IPS-NIHi11 (cell line): ENCODE data around the gene ZBTB48.
"Not testable (repeated sequence)": the region's sequence is repeated elsewhere in the genome, so short reads cannot be mapped to it uniquely, and the experiment has no call there.

Experiments
- DNase-seq: peaks from one replicate; pipeline ENCODE4 v3.0.0; 2012; ENCODE audit warnings: mixed read lengths, low spot score

Gene ZBTB48

DNA sequence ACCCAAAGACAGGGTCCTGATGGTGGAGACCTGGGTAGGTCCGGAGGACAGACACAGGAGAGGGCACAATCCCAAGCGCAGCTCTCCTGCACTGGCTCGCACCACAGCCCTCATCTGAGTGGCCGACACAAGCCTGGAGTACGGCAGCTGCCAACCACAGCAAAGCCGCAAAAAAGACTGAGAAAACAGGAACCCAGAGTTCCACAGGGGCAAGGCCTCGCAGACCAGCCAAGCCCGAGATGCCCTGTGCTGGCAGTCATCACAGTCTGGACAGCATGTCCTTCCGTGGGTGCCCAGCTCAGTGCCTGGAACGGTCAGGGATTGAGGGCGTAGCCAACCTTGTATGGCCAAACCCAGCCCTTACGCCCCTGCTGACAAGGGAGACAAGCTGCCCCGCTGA, 11.4 kb downstream of the ZBTB48 start:
- DNase-seq = no peak

DNA sequence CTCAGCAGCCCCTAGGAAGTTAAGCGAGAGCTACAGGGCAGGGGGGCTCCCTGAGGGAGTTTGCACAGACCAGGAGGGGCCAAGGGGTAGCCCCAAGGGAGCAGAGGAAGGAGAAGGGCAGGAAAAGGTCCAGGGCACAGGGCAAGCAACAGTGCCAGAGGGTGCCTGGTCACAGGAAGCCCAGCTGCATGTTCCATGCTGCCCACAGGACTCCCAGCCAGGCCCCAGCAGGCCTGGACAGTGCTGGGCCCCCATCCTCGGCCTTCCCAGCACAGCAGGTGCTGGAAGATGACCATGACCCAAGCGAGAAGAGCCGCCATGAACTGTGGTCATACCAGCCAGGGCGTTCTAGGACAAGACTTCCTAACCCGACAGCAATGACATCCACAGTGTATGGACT, 11.8 kb downstream of the ZBTB48 start:
- DNase-seq = no peak

DNA sequence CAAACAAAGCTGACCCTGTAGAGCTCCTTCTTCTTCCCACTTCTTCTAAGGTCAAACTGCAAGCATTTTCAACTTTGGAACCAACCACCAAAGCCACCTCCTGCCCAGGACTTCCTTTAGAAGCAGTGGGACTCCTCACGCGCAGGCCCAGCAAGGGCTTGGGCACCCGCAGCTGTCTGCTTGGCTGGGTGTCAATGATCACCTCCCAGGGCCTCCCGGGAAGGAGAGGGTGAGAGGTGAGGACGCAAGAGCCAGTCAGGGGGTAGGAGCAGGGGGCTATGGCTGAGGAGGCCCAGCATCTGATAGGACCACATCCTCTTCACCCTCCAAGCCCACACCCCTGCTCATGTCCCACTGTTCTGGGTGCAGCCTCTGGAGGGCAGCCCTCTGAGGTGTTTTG, 12.6 kb downstream of the ZBTB48 start:
- DNase-seq = no peak

DNA sequence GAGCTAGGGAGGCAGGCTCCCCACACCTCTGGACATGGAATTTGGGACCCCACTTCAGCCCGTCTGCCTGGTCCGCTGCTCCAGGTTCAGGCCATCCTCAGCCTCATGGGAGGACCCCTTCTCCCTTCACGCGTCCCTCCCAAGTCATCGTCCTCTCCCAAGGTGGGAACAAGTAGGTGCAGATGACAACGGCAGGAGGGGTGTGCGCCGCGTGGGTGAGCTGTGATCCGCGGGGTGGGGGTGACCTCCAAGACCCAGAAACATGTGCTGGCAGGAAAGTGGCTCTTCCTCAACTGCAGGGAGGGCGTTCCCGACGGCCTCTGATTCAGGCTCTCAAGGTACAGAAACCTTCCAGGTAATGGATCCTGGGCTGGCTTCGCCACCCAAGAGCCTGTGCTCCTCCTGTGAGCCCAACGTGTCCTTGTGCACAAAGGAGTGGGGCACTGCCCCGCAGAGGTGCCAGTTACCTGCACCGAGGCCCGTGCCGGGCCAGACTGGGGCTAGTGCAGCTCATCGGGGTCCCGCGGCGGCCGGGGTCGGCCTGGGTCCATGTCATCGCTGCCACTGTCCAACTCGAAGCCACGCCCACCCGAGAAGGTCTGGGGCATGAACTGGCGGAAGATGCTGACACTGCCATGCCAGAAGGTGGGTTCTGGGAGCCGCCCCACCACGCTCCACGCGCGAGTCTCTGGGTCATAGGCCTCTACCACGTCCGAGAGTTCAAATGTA, 13.2 kb downstream of the ZBTB48 start:
- no peak for DNase-seq

DNA sequence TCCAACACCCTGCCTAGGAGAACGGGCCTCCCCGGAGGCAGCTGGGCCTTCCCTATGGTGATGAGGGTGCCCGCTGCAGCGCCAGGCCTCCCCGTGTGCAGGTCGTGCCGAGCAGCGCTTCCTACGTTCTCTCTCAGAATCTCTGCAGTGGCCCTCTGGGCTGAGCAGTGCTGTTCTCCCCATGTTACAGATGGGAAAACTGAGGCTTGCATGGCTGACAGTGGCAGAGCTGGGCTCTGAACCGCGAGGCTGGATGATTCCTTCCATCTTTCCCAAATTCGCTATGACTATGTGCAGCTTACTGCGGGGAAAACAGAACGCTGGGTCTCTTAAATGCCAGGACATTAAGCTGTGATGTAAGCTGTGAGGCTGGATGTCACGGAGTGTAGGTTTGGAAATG, 14.0 kb downstream of the ZBTB48 start:
- DNase-seq = no peak

DNA sequence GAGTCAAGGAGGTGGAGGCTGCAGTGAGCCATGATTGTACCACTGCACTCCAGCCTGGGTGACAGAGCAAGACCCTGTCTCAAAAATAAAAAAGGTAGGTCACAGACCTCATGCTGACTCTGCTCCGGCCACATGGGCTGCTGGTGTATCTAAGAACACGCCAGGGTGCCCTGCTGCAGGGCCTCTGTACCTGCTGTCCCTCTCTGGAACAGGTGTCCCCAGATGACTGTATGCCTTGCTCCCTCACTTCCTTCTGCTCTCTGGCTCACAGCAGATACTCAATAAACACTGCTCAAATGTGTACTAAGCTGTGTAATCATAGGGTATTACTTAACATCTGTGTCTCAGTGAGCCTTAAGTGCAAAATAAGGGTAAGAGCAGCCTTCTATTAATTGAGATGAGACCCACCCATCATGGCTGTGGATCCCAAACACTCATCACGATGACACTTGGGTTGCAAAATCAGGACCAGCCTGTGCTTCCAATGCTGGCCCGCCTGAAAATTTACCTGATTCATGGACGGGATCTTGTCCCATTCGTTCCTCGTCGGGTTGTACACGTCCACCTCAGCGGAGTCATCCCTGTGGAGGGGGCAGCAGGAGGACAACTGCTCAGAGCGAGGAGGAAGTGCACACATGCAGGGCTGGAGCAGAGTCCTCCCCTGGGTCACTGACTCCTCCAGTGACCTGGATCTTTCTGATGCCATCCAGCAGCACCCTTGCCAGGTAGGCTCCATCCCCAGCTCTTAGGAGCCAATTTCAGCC, 15.4 kb downstream of the ZBTB48 start:
- no peak for DNase-seq

DNA sequence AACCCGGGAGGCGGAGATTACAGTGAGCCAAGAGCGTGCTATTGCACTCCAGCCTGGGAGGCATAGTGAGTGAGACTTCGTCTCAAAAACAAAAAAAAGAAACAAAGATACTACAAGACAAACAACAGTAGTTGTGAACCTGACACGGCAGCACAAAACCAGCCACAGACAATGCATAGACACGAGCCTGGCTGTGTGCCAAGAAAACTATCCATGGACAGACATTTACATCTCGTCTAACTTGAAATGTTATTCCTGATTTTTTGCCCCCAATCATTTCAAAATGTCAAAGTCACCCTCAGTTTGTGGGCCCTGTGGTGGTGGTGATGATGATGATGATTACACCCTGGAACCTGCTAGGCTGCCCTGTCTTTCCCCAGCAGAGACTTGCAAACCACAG, 16.6 kb downstream of the ZBTB48 start:
- no peak for DNase-seq

DNA sequence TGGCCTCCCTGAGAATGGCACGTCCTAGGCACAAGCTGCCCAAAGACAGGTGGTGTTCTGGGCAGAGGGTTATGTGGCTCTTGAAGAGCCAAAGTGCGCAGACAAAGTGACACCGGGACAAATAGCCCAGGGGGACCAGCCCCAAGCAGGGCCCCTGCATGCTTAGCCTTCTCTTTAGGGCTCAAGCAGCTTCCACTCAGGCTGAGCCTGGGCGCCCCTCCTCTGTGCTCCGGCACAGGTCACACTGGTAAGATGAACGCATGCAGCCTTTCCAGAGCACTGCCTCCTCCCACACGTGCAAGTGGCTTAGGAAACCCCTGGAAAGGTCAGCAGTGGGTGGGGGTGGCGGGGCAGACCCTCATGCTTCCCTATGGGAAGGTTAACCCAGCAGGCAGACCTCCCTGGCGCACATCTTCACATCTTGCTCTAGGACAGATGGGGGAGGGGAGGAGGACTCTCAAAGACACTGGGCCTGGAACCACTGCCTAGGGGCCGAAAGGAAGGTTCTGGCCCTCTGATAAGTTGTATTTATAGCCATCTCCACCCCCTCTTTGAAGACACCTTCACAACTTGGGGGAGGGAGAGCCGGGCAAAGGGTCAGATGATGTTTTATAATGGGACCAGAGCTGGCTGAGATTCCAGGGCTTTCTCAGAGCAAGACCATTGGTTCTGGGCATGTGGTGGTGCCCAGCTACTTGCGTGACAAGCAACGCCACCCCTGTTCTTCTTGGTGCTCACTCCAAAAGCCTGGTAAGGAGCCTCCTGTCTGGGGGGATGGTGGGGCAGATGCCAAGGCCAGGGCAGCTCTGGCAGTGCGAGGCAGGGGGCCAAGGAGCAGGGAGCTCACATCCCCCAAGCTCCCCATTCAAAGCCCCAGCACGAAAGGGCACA, 17.3 kb downstream of the ZBTB48 start:
- DNase-seq = no peak

DNA sequence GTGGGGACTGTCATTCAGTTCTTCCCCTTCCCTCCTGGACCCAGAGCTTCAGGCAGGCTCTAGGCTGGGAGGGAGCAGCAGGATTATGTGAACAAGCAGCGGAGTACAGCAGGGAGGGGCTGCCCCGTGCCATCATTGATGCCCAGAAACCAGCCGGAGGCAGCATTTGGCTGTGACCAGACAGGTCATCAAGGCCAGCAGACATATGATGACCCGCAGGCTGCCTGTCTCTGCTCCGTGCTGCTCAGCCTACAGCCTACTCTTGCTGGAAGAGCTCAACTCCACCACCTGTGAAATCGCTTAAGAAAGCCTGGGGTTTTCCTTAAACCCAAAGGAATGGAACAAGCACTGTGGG, 18.0 kb downstream of the ZBTB48 start:
- DNase-seq = no peak

DNA sequence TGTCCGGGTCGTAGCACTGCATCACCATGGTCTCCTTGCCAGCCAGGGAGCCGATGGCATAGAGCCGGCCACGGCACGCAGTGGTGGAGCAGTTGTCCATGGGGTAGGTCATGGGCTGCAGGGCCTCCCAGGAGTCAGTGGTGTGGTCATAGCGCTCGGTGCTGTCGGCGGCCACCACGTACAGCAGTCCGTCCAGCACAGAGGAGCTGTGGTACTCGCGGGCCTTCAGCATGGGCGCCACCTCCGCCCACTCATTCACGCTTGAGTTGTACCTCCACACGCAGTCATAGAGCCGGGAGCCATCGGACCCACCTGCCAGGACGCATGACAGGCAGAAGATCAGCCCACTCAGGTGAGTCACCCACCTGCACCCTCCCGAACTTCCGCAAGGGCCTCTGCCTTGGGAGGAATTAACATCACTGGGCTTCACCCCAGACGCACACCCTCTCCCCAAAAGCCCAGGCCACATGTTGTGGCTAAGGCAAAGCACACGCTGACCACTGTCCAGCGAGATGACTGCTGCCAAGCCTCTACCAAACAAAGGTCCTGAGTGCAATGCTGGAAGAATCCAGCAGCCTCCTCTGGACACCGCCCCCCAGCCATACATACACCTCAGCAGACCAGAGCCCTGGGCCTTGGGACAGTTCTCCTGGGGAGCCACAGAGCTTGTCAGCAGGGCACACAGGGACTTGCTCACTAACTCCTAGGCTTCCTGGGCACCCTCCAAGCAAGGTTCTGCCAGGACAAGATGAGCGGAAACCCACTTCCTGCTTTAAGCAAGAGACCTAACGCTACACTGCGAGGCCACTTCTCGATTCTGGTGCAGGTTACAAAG, 19.6 kb downstream of the ZBTB48 start:
- DNase-seq = no peak

DNA sequence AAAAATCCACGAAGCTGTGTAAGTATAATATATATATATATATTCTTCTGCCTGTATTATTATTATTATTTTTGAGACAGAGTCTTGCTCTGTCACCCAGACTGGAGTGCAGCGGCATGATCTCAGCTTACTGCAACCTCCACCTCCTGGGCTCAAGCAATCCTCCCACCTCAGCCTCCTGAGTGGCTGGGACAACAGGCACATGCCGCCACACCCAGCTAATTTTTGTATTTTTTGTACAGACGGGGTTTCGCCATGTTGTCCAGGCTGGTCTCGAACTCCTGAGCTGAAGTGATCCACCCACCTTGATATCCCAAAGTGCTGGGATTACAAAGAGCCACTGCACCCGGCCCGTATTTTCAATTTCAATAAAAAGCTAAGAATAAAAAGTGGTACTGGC, 20.2 kb downstream of the ZBTB48 start:
- DNase-seq = not testable (repeated sequence)

DNA sequence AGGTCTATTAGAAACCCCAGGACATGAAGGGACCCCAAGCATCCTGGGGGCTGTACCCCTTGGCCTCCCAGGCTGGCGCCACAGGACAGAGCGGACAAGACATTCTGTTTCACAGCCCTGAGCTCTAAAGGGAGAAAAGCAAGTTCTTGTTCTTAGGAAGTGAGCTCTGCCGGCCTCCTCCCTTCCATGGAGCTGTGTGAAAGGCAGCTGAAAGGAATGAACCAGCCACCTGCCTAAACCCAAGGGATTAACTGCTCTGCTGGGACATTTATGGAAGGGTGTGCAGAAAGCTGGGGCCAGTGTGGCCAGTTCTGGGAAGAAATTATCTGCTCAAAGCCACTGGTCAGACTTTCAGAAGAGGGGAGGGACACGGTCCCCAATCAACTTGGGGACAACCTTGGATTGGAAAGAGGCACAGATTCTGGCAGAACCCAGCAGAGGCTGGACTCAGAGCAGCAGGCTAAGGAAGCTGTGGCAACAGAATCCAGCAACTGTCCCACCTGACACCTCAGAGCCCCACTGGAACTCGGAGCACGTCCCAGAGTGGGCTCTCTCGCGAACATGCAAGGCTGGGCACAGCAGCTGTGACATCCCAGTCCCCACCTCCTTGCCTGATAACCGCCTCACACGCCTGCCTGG, 20.7 kb downstream of the ZBTB48 start:
- no peak for DNase-seq

DNA sequence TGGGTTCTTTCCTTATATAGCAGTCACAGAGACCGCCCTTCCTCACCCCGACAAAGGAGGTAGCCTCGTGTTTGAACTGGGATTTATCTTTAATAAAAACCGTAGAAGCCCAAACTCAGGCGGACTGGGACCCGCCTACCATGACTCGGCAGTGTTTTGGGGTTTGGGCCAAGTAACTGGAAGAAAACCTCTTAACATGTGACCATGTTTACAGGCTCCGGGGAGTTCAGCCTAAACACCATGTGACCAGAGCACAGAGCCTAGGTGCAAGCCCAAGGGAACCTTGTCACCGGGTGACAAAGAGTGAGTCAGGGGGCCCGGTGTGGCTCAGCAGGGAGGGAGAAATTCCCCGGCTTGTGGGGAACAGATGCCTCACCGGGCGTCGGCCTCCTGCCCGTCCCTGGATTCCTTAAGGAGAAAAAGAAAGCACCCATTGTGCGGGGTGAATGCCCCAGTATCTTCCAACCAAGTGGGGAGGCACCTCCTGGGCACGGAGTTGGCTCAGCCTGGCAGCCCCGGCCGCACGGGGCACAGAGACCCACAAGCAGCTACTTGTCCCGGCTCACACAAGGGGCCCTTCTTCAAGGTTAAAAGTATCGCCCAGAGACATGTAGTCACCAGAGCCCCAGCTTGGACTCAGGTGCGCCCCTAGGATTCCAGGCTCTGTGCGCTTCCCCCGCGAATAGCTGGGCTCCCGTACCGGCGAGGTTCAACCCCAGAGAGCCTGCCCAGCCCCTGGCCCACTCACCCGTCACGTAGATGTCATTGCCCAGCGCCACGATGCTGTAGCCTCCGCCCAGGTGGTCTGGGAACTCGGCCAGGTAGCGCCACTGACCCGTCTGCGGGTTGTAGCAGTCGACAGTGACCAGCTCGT, 21.5 kb downstream of the ZBTB48 start:
- peak; percentile 50 for DNase-seq

DNA sequence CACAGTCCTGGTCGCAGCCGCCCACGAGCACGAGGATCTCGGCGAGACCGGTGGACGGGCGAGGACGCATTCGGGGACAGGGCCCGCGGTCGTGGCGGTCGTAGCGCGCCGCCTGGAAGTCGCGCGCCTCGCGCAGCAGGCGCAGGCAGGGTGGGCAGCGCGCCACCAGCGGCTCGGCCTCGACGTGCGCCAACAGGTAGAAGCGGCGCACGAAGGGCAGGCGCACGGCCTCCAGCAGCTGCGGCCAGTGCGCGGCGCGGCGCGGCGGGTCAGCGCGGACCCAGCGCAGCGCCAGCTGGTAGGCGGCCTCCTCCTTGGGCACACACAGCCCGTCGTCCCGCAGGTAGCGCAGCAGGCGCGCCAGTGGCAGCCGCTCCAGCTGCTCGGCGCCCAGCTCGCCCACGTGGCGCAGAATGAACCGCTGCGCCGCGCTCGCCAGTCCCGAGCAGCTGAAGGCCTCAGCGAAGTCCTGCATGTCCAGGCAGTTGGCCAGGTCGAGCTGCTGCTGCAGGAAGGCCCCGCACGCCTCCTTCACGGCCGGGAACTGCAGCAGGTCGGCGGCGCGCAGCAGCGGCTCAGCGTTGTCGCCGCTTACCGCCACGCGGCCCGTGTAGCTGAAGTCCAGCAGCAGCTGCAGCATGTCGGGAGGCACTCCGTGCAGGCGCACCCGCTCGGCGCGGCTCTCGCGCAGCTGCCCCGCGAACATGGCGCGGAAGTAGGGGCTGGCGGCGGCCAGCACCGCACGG, 22.3 kb downstream of the ZBTB48 start:
- peak; percentile 66 for DNase-seq

DNA sequence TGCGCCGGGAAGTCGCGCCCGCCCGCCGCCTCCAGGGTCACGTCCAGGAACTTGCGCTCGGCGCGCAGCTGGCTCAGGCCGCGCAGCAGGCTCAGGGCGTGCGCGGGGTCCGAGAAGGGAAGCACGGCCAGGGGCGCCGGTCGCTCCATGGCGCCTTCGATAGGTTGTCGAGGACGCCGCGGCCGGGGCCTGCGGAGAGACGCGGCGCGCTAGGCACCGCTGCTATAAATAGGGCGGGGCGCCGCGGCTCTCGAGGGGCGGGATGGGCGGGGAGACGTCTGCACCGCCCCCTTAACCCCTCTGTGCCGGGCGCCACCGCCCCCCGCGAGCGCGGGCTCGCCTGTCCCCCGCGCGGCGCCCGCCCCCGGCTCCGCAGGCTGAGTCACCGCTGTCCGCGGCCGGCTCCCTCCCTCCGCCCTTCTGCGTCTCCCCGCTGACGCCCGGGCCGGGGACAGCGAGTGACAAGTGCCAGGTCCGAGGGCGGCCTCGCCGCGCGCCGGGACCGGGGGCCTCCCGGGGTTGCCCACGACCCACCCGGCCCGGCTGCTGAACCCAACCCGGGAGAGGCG, 23.0 kb downstream of the ZBTB48 start, which contains the start of gene KLHL21:
KLHL21 (minus strand) TSS at position 201 of the 569 bp plus-strand sequence; CDS start at position 149, 52 bp downstream.
- peak; percentile 90 for DNase-seq

DNA sequence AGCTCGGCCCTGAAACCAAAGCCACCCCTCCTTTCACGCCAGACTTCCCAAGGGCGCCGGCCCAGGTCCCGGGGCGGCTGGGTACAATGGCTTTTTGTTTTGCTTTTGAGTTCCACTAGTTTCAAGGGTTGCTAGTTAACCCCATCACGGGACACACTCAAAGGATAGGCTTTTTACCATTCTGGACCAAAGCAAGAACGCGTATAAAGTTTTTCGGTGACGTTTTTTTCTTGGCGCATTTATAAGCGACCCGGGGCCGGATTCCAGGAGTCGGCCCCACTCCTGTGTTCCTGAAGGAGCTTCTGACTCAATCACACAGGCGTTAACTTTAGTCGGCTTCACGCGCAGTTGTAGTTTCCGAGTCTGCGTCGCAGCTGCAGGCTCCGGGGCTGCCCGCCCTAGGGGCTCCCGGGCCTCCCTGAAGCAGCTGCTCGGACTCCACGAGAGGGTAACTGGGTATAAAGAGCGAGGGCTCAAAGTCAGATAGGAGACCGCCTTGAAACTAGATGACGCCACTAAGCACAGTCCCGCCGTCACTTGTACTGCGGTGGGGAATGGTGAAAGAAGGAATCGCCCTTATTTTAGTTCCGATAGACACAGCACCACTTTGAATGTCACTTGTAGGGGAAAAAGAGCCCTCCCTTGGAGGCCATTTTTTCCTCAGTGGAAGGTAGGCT, 23.6 kb downstream of the ZBTB48 start:
- no peak for DNase-seq

DNA sequence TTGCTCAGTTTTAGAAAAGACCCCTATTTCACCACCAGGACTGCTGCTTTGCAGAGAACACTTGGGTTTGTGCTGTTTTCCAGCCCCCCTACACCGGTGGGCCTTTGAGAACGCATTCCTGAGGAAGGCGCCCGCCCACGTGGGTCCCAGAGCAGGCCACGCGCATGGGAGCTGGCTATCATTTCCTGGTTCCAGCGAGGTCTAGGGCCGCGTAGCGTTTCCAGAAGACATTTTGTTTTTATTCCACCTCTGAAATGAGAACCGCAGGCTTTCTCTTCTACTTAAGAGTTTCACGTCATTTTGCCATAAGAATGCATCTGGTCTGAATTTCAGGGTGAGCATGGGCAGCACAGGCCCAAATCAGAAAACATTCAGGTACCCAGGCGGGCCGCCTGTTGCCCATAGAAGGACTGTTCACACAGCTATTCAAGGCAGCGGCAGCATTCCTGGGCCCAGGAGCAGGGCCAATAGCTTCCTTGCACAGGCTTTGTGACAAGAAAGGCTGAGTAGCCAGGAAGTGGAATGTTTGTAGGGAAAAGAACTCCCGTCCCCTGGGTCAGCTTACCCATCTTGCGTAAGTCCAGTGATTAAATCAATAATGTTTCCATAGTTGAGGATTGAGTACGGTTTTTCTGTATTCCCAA, 24.2 kb downstream of the ZBTB48 start:
- no peak for DNase-seq
